IMR-90 (cell line): ENCODE data around the gene RAD51D. TPM values are rescaled to one million over a fixed set of nuclear protein-coding genes. Genes with fewer than 3 reads are reported as not detected.
A peak's percentile ranks its signal among the peaks of the same experiment; 100 is the strongest.

Experiments used
- ATAC-seq: fragments of 200-7000 bp; cut with Tn5 transposase; 2 replicates; pipeline ENCODE4 v1.9.1; 2020; ENCODE audit warnings: low read depth, mild to moderate bottlenecking, moderate library complexity
- BruUV-seq: library from RNA; stranded (reverse); fragments of 400-500 nt; replicated peaks from 2 replicates; lab custom pipeline; 2021; lab: Mats Ljungman, UMichigan
- CTCF ChIA-PET: fragments of 300-600 bp; formaldehyde crosslinking; extraction: SDS; loops from one replicate; lab custom pipeline; 2021; ENCODE audit warnings: antibody characterized with exemption; lab: Yijun Ruan, JAX
- POLR2A ChIA-PET: fragments of 300-600 bp; sonication (Branson Sonifier 250); formaldehyde crosslinking; loops from one replicate; lab custom pipeline; 2022; ENCODE audit warnings: antibody characterized with exemption; ENCODE audit not compliant: unreplicated experiment; lab: Charles Lee
- DNase-seq: peaks from one replicate; pipeline ENCODE4 v3.0.0; 2013
- H2AFZ ChIP-seq: replicated peaks from 2 replicates; pipeline ENCODE3; 2013; ENCODE audit warnings: low read length, mild to moderate bottlenecking; ENCODE audit not compliant: poor library complexity
- H2AK5ac ChIP-seq: 2 replicates; pipeline ENCODE4 v1.6.1; 2013; ENCODE audit warnings: low read depth, low read length, inconsistent platforms
- H2AK9ac ChIP-seq: replicated peaks from 2 replicates; pipeline ENCODE3; 2013; ENCODE audit warnings: mild to moderate bottlenecking, low read depth, low read length, moderate library complexity; ENCODE audit not compliant: poor library complexity
- H2BK120ac ChIP-seq: 2 replicates; pipeline ENCODE4 v1.6.1; 2013; ENCODE audit warnings: low read depth, low read length, inconsistent platforms
- H2BK15ac ChIP-seq: 3 replicates; pipeline ENCODE4 v1.6.1; 2013; ENCODE audit warnings: low read depth, low read length, inconsistent platforms
- H2BK20ac ChIP-seq: 2 replicates; pipeline ENCODE4 v1.6.1; 2013; ENCODE audit warnings: low read depth, mild to moderate bottlenecking, inconsistent platforms, low read length, moderate library complexity
- H2BK5ac ChIP-seq: 2 replicates; pipeline ENCODE4 v1.6.1; 2013; ENCODE audit warnings: mild to moderate bottlenecking, low read depth, low read length, inconsistent platforms; ENCODE audit not compliant: poor library complexity, severe bottlenecking
- H3K14ac ChIP-seq: replicated peaks from 2 replicates; pipeline ENCODE4 v1.6.1; 2013; ENCODE audit warnings: low read depth, low read length, inconsistent platforms
- H3K18ac ChIP-seq: 2 replicates; pipeline ENCODE4 v1.6.1; 2013; ENCODE audit warnings: low read depth, low read length, control low read depth
- H3K23ac ChIP-seq: 2 replicates; pipeline ENCODE4 v1.6.1; 2013; ENCODE audit warnings: low read depth, low read length, inconsistent platforms
- H3K27ac ChIP-seq: 2 replicates; pipeline ENCODE4 v1.5.1; 2013; ENCODE audit warnings: mild to moderate bottlenecking, control low read depth, low read length; ENCODE audit not compliant: insufficient read depth
- H3K27me3 ChIP-seq: 2 replicates; pipeline ENCODE4 v1.6.1; 2013; ENCODE audit warnings: low read length; ENCODE audit not compliant: control insufficient read depth, insufficient read depth
- H3K36me3 ChIP-seq: 2 replicates; pipeline ENCODE4 v1.6.1; 2013; ENCODE audit warnings: low read length, mixed read lengths; ENCODE audit not compliant: control insufficient read depth, insufficient read depth
- H3K4ac ChIP-seq: 2 replicates; pipeline ENCODE4 v1.6.1; 2013; ENCODE audit warnings: low read depth, low read length, inconsistent platforms
- H3K4me1 ChIP-seq: 2 replicates; pipeline ENCODE4 v1.6.1; 2013; ENCODE audit warnings: low read length, mixed read lengths; ENCODE audit not compliant: control insufficient read depth, insufficient read depth
- H3K4me2 ChIP-seq: 2 replicates; pipeline ENCODE4 v1.6.1; 2013; ENCODE audit warnings: low read depth, mild to moderate bottlenecking, control low read depth, low read length, moderate library complexity
- H3K4me3 ChIP-seq: 2 replicates; pipeline ENCODE4 v1.5.1; 2013; ENCODE audit warnings: low read depth, mild to moderate bottlenecking, control low read depth, low read length, moderate library complexity; ENCODE audit not compliant: insufficient read depth
- H3K56ac ChIP-seq: 2 replicates; pipeline ENCODE4 v1.6.1; 2013; ENCODE audit warnings: low read length, inconsistent platforms; ENCODE audit not compliant: insufficient read depth; ENCODE audit errors: extremely low read depth
- H3K79me1 ChIP-seq, 2 experiments: 2 replicates each; pipeline ENCODE4 v1.6.1; 2013; ENCODE audit warnings: low read length in 2 of 2, inconsistent platforms in 1 of 2, low read depth in 1 of 2
- H3K9ac ChIP-seq: 2 replicates; pipeline ENCODE4 v1.6.1; 2013; ENCODE audit warnings: low read depth, low read length, control low read depth
- H3K9me1 ChIP-seq: 2 replicates; pipeline ENCODE4 v1.6.1; 2013; ENCODE audit warnings: low read length, inconsistent platforms; ENCODE audit not compliant: insufficient read depth
- H3K9me3 ChIP-seq: 2 replicates; pipeline ENCODE4 v1.6.1; 2013; ENCODE audit warnings: low read length; ENCODE audit not compliant: control insufficient read depth, insufficient read depth
- H4K20me1 ChIP-seq: 2 replicates; pipeline ENCODE4 v1.6.1; 2013; ENCODE audit warnings: low read length, inconsistent platforms; ENCODE audit not compliant: insufficient read depth
- H4K5ac ChIP-seq: 2 replicates; pipeline ENCODE4 v1.6.1; 2013; ENCODE audit warnings: mild to moderate bottlenecking, low read depth, low read length, control low read depth
- H4K8ac ChIP-seq, 2 experiments: 2 replicates each; pipeline ENCODE4 v1.6.1; 2013; ENCODE audit warnings: low read depth in 2 of 2, low read length in 2 of 2, control low read depth in 1 of 2, inconsistent platforms in 1 of 2
- H4K91ac ChIP-seq: 2 replicates; pipeline ENCODE4 v1.6.1; 2013; ENCODE audit warnings: low read depth, low read length, inconsistent platforms; ENCODE audit not compliant: insufficient read depth
- BHLHE40 ChIP-seq: fragments of 150-350 bp; IDR thresholded peaks from 2 replicates; pipeline ENCODE4 v1.6.1; 2016; ENCODE audit warnings: mild to moderate bottlenecking, low read depth, low read length
- CEBPB ChIP-seq: IDR thresholded peaks from 2 replicates; pipeline ENCODE4 v1.6.1; 2012; ENCODE audit warnings: low read depth, low read length, improper control_type of control experiment
- CHD1 ChIP-seq: IDR thresholded peaks from 2 replicates; pipeline ENCODE4 v1.6.1; 2012; ENCODE audit warnings: low read depth, low read length, improper control_type of control experiment
- FOS ChIP-seq: fragments of 150-350 bp; IDR thresholded peaks from 2 replicates; pipeline ENCODE4 v1.6.1; 2016; ENCODE audit warnings: low read depth, low read length
- MAFK ChIP-seq: IDR thresholded peaks from 2 replicates; pipeline ENCODE4 v1.6.1; 2012; ENCODE audit warnings: low read depth, low read length, improper control_type of control experiment
- MAZ ChIP-seq: IDR thresholded peaks from 2 replicates; pipeline ENCODE4 v1.6.1; 2012; ENCODE audit warnings: low read depth, mild to moderate bottlenecking, low read length, improper control_type of control experiment, moderate library complexity, borderline replicate concordance
- MXI1 ChIP-seq: IDR thresholded peaks from 2 replicates; pipeline ENCODE4 v1.6.1; 2012; ENCODE audit warnings: low read depth, mild to moderate bottlenecking, low read length, moderate library complexity, borderline replicate concordance
- NFE2L2 ChIP-seq: fragments of 150-350 bp; IDR thresholded peaks from 2 replicates; pipeline ENCODE4 v1.6.1; 2016; ENCODE audit warnings: low read depth, mild to moderate bottlenecking, low read length
- POLR2A ChIP-seq: IDR thresholded peaks from 2 replicates; pipeline ENCODE4 v1.6.1; 2012; ENCODE audit warnings: mild to moderate bottlenecking, low read depth, low read length
- RAD21 ChIP-seq: IDR thresholded peaks from 2 replicates; pipeline ENCODE4 v1.6.1; 2012; ENCODE audit warnings: low read length, improper control_type of control experiment
- RCOR1 ChIP-seq: IDR thresholded peaks from 2 replicates; pipeline ENCODE4 v1.6.1; 2012; ENCODE audit warnings: mild to moderate bottlenecking, low read length, improper control_type of control experiment; ENCODE audit not compliant: insufficient replicate concordance
- RFX5 ChIP-seq: IDR thresholded peaks from 2 replicates; pipeline ENCODE4 v1.8.0; 2012; ENCODE audit warnings: low read depth, mild to moderate bottlenecking, low read length, moderate library complexity
- SMC3 ChIP-seq: fragments of 150-350 bp; IDR thresholded peaks from 2 replicates; pipeline ENCODE4 v1.6.1; 2016; ENCODE audit warnings: low read depth, mild to moderate bottlenecking, antibody characterized with exemption, low read length, moderate library complexity
- WGBS, 2 experiments: methylation state at CpG; one replicate each; pipeline versions ENCODE4 v1.1.5 to v1.1.7; 2013; ENCODE audit warnings: missing lambda C conversion rate in 2 of 2; ENCODE audit not compliant: insufficient read length in 1 of 2; ENCODE audit errors: extremely low coverage in 2 of 2; 5-methylcytosine and 5-hydroxymethylcytosine counted together
- dilution Hi-C: fragments of 300-500 bp; cut with HindIII; formaldehyde crosslinking; loops from one replicate; pipeline ENCODE4 v1.14.3; 2018; ENCODE audit warnings: low sequenced_read_pairs; ENCODE audit not compliant: unreplicated experiment
- in situ Hi-C: fragments of 300-500 bp; cut with MboI; formaldehyde crosslinking; loops from 3 replicates; pipeline ENCODE4 v1.14.3; 2019; ENCODE audit warnings: low sequenced_read_pairs, inconsistent platforms, mixed read lengths
- intact Hi-C: fragments of 100-400 bp; cut with micrococcal nuclease; formaldehyde crosslinking; loops from 2 replicates; pipeline ENCODE4 v1.10.0; 2022
- polyA plus RNA-seq, 3 experiments: library from polyadenylated mRNA; depleted of rRNA; stranded (reverse); fragments of >200 nt; gene quantifications; 2 replicates each; pipeline ENCODE4 v1.2.3, GENCODE V29; 2012; ENCODE audit warnings: low replicate concordance in 1 of 3
- total RNA-seq: library from RNA; depleted of rRNA; stranded (reverse); fragments of >200 nt; gene quantifications from 2 replicates; pipeline ENCODE4 v1.2.3, GENCODE V29; 2012
- TF ChIP-seq, protein P1 (sequence below): conservative IDR thresholded peaks from 2 replicates; pipeline ENCODE4 v1.5.1; 2012; ENCODE audit warnings: mild to moderate bottlenecking, low read depth, low read length, improper control_type of control experiment
- TF ChIP-seq, protein P2 (sequence below): fragments of 150-350 bp; IDR thresholded peaks from 2 replicates; pipeline ENCODE4 v1.6.1; 2017; ENCODE audit warnings: mild to moderate bottlenecking, antibody characterized with exemption, low read length, low read depth
- TF ChIP-seq, protein P3 (sequence below): fragments of 150-350 bp; IDR thresholded peaks from 2 replicates; pipeline ENCODE4 v1.6.1; 2016; ENCODE audit warnings: low read depth, mild to moderate bottlenecking, low read length, moderate library complexity, borderline replicate concordance

The RAD51D gene
- total and polyA plus RNA-seq, 2 of the 4 experiments (the other 2 are of a cell fraction): 10.8 to 12.7 TPM

DNA sequence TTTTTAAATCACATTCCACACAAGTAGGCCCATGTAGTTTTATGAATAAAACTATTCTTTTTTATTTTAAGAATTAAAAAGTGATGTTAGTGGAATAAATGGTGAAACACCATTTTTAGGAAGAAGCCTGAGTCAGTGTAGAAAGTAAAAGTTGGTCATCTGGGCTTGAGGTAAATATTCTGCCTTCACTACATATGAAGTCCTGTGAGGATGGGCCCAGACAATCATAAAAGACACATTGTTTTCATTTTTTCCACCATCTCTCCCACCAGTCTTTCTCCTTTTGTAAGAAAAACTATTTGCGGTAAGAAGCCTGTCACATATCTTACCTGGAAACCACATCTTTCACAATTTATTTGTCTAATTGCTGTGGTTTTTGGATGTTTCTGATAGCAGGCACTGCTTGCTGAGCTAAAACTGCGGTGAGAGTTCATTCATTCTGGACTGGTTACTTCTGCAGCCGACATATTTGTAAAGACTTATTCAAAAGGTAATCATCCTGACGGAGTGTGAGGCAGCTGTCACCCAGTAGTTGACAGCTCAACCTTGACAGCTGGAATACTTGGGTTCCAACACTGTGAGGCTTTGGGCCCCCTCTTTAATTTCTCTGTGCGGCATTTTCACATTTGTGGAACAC lies 45.6 kb downstream of the RAD51D start:
- Histone ChIP-seq H2BK120ac (no peak overlapping the region), H3K36me3 (no peaks in the 10 kb centered on the region), H3K4ac (no peak overlapping the region), H3K9ac (no peak overlapping the region), H3K4me3 (no peak overlapping the region), H3K27ac (no peak overlapping the region), H2AFZ (no peak overlapping the region), H4K91ac (no peak overlapping the region), H3K14ac (no peak overlapping the region), H3K9me3 (no peaks in the 10 kb centered on the region), H3K79me1 (peaks cover 43 to 83% of the 10 kb centered on the region in 2 experiments), H3K9me1 (peaks cover 6% of the 10 kb centered on the region; the same call in 1 of the 2 replicates), H3K4me2 (no peak overlapping the region), H2BK15ac (no peak overlapping the region), H2AK5ac (no peak overlapping the region), H4K8ac (no peak overlapping the region), H3K56ac (no peak overlapping the region), H3K23ac (no peak overlapping the region), H3K27me3 (no peaks in the 10 kb centered on the region), H2BK5ac (no peak overlapping the region), H2AK9ac (no peak overlapping the region), H4K20me1 (peaks cover 11% of the 10 kb centered on the region; the same call in 1 of the 2 replicates), H4K5ac (no peak overlapping the region), H3K4me1 (peaks cover 12% of the 10 kb centered on the region), H3K18ac (no peak overlapping the region; the same call in 1 of the 2 replicates), H2BK20ac (no peak overlapping the region)
- DNase-seq: no peak
- CTCF ChIA-PET: interaction anchor here (0.7 to 0.9 kb wide), 2 partner anchors 10 to 446 kb away, joined by 3 to 7 read pairs; no protein-coding TSS in a partner anchor
- 90% methylated on average over 2 of the region's 5 CpGs; no CpG with 5 or more reads in 1 of the 2 experiments for WGBS, 2 experiments
- POLR2A ChIA-PET: no interaction called here
- intact Hi-C loops: no loop called here
- TF ChIP-seq, protein P1, sequence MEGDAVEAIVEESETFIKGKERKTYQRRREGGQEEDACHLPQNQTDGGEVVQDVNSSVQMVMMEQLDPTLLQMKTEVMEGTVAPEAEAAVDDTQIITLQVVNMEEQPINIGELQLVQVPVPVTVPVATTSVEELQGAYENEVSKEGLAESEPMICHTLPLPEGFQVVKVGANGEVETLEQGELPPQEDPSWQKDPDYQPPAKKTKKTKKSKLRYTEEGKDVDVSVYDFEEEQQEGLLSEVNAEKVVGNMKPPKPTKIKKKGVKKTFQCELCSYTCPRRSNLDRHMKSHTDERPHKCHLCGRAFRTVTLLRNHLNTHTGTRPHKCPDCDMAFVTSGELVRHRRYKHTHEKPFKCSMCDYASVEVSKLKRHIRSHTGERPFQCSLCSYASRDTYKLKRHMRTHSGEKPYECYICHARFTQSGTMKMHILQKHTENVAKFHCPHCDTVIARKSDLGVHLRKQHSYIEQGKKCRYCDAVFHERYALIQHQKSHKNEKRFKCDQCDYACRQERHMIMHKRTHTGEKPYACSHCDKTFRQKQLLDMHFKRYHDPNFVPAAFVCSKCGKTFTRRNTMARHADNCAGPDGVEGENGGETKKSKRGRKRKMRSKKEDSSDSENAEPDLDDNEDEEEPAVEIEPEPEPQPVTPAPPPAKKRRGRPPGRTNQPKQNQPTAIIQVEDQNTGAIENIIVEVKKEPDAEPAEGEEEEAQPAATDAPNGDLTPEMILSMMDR: no peak
- TF ChIP-seq POLR2A (no peak), RCOR1 (no peak), MAZ (no peak), SMC3 (no peak), FOS (no peak), RFX5 (no peak), RAD21 (no peak), CEBPB (no peak), NFE2L2 (no peak), MAFK (no peak), MXI1 (no peak), BHLHE40 (no peak), CHD1 (no peak)
- TF ChIP-seq, protein P2, sequence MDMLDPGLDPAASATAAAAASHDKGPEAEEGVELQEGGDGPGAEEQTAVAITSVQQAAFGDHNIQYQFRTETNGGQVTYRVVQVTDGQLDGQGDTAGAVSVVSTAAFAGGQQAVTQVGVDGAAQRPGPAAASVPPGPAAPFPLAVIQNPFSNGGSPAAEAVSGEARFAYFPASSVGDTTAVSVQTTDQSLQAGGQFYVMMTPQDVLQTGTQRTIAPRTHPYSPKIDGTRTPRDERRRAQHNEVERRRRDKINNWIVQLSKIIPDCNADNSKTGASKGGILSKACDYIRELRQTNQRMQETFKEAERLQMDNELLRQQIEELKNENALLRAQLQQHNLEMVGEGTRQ: no peak
- TF ChIP-seq, protein P3, sequence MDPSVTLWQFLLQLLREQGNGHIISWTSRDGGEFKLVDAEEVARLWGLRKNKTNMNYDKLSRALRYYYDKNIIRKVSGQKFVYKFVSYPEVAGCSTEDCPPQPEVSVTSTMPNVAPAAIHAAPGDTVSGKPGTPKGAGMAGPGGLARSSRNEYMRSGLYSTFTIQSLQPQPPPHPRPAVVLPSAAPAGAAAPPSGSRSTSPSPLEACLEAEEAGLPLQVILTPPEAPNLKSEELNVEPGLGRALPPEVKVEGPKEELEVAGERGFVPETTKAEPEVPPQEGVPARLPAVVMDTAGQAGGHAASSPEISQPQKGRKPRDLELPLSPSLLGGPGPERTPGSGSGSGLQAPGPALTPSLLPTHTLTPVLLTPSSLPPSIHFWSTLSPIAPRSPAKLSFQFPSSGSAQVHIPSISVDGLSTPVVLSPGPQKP: no peak
- in situ Hi-C loops: no loop called here
- ATAC-seq: peak; percentile 12; the same call in 1 of the 2 replicates
- dilution Hi-C loops: no loop called here
- no TSS peak for BruUV-seq
